HEK293 (cell line): ENCODE results near the gene DPM2.

Source experiments
- ZNF132 ChIP-seq: fragments of 450-650 bp; formaldehyde crosslinking; IDR thresholded peaks from 2 replicates; pipeline ENCODE4 v1.5.1; 2017; ENCODE audit warnings: missing biosample characterization, missing genetic modification characterization, borderline replicate concordance
- ZNF138 ChIP-seq: fragments of 450-650 bp; formaldehyde crosslinking; IDR thresholded peaks from 2 replicates; pipeline ENCODE4 v1.5.1; 2016; ENCODE audit warnings: missing biosample characterization, missing genetic modification characterization, borderline replicate concordance
- ZNF24 ChIP-seq: fragments of 450-650 bp; formaldehyde crosslinking; IDR thresholded peaks from 2 replicates; pipeline ENCODE4 v1.5.1; 2016; ENCODE audit warnings: missing biosample characterization, missing genetic modification characterization
- ZNF324 ChIP-seq: fragments of 450-650 bp; formaldehyde crosslinking; IDR thresholded peaks from 2 replicates; pipeline ENCODE4 v1.5.1; 2016; ENCODE audit warnings: missing biosample characterization, missing genetic modification characterization
- ZNF629 ChIP-seq: fragments of 450-650 bp; formaldehyde crosslinking; IDR thresholded peaks from 2 replicates; pipeline ENCODE4 v1.5.1; 2017; ENCODE audit warnings: missing biosample characterization, missing genetic modification characterization
- TF ChIP-seq, protein P1 (sequence below): fragments of 450-650 bp; formaldehyde crosslinking; IDR thresholded peaks from 2 replicates; pipeline ENCODE4 v1.5.1; 2016; ENCODE audit warnings: missing biosample characterization, missing genetic modification characterization
- TF ChIP-seq, protein P2 (sequence below): fragments of 450-650 bp; formaldehyde crosslinking; IDR thresholded peaks from 2 replicates; pipeline ENCODE4 v1.5.1; 2016; ENCODE audit warnings: missing biosample characterization, missing genetic modification characterization, low read depth

DNA sequence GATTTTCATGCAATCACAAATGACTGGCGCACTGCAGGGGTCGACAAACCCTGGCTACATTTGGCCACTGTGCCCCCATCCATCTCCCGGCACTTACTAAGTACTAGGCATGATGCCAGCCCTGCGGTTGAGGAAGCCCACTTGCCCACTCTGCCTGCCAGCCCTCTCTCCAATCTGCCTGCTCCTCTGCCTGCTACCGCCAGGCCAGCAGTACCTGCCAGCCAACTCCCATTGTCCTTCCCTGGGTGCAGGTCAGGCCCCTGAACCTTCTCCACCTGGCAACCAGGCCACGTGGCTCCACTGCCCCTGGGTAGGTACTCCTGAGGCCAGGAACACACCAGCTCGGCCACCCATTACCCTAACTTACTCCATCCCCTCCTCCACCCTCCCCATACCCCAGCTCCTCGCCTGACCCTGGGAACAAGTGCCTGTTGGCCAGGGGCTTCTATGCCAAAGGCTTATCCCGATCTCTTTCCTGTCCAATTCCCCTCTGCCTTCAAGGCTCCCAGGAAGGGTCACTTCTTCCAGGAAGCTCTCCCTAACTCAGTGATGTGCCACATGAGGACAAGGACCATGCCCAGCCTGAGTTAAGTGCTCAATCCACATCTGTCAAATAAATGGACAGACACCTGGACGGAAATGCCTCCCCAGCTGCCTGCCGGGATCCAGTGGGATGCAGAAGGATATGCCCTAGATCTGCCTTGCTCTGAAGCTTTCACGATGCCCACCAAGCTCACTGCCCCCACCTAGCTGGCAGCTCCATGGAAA lies 36.5 kb upstream of the DPM2 start:
- TF ChIP-seq ZNF132 (tag by site-specific recombination) (no peak), ZNF24 (tag by site-specific recombination) (no peak), ZNF629 (tag by site-specific recombination) (no peak), ZNF324 (tag by site-specific recombination) (no peak), ZNF138 (no peak)
- TF ChIP-seq, protein P1, sequence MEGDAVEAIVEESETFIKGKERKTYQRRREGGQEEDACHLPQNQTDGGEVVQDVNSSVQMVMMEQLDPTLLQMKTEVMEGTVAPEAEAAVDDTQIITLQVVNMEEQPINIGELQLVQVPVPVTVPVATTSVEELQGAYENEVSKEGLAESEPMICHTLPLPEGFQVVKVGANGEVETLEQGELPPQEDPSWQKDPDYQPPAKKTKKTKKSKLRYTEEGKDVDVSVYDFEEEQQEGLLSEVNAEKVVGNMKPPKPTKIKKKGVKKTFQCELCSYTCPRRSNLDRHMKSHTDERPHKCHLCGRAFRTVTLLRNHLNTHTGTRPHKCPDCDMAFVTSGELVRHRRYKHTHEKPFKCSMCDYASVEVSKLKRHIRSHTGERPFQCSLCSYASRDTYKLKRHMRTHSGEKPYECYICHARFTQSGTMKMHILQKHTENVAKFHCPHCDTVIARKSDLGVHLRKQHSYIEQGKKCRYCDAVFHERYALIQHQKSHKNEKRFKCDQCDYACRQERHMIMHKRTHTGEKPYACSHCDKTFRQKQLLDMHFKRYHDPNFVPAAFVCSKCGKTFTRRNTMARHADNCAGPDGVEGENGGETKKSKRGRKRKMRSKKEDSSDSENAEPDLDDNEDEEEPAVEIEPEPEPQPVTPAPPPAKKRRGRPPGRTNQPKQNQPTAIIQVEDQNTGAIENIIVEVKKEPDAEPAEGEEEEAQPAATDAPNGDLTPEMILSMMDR (tag by site-specific recombination): no peak
- TF ChIP-seq, protein P2, sequence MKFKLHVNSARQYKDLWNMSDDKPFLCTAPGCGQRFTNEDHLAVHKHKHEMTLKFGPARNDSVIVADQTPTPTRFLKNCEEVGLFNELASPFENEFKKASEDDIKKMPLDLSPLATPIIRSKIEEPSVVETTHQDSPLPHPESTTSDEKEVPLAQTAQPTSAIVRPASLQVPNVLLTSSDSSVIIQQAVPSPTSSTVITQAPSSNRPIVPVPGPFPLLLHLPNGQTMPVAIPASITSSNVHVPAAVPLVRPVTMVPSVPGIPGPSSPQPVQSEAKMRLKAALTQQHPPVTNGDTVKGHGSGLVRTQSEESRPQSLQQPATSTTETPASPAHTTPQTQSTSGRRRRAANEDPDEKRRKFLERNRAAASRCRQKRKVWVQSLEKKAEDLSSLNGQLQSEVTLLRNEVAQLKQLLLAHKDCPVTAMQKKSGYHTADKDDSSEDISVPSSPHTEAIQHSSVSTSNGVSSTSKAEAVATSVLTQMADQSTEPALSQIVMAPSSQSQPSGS (tag by site-specific recombination): no peak
